H1 (cell line): ENCODE measurements around the gene RNASE11. TPM values are rescaled to one million over a fixed set of nuclear protein-coding genes. Genes with fewer than 3 reads are reported as not detected.

Experiments
- BRCA1 ChIP-seq: IDR thresholded peaks from 2 replicates; pipeline ENCODE4 v1.6.1; 2012; ENCODE audit warnings: low read depth, low read length, improper control_type of control experiment
- EGR1 ChIP-seq: IDR thresholded peaks from 2 replicates; pipeline ENCODE4 v1.6.1; 2011; ENCODE audit warnings: low read depth, low read length, borderline replicate concordance
- KDM4A ChIP-seq: IDR thresholded peaks from one replicate; pipeline ENCODE4 v1.7.1; 2012; ENCODE audit warnings: low read depth, mild to moderate bottlenecking, moderate library complexity, low read length, inconsistent platforms; ENCODE audit not compliant: severe bottlenecking
- NANOG ChIP-seq: IDR thresholded peaks from 2 replicates; pipeline ENCODE4 v1.6.1; 2011; ENCODE audit warnings: low read length, low read depth, mild to moderate bottlenecking, inconsistent platforms; ENCODE audit not compliant: insufficient read depth, poor library complexity, severe bottlenecking
- POLR2AphosphoS5 ChIP-seq: IDR thresholded peaks from 2 replicates; pipeline ENCODE4 v1.6.1; 2011; ENCODE audit warnings: low read depth, low read length
- POU5F1 ChIP-seq: IDR thresholded peaks from 2 replicates; pipeline ENCODE4 v1.6.1; 2011; ENCODE audit warnings: low read depth, mild to moderate bottlenecking, low read length, moderate library complexity
- SAP30 ChIP-seq: fragments of 300-600 bp; sonication (generic); IDR thresholded peaks from 2 replicates; pipeline ENCODE4 v1.7.1; 2012; ENCODE audit warnings: low read length, moderate library complexity, mild to moderate bottlenecking, inconsistent platforms; ENCODE audit not compliant: insufficient read depth, insufficient replicate concordance
- SP4 ChIP-seq: IDR thresholded peaks from 2 replicates; pipeline ENCODE4 v1.6.1; 2012; ENCODE audit warnings: low read length, inconsistent platforms
- polyA plus RNA-seq, 7 experiments: library from polyadenylated mRNA; depleted of rRNA in 3 of 7; stranded (reverse) in 5 of 7; unstranded in 2 of 7; fragments of >200 nt in 5 of 7; fragments of 200-250 nt in 2 of 7; gene quantifications; 1 replicate in 5 of 7; 2 replicates in 1 of 7; 4 replicates in 1 of 7; pipeline versions ENCODE4 v1.2.1 to v1.2.3, GENCODE V29; 2011 to 2013; ENCODE audit warnings: missing spikeins in 2 of 7, mixed read lengths in 2 of 7
- total RNA-seq: library from RNA; stranded (reverse); fragmentation: NEBNext Ultra II Directional; extraction: Animal tissue kit (Norgen Biotek cat#: 25700); gene quantifications from 2 replicates; pipeline ENCODE4 v1.2.1, GENCODE V29; 2021
- TF ChIP-seq, protein P1 (sequence below): IDR thresholded peaks from 2 replicates; pipeline ENCODE4 v1.6.1; 2011; ENCODE audit warnings: low read depth, mild to moderate bottlenecking, low read length; ENCODE audit not compliant: insufficient read depth

RNASE11 gene
- total and polyA plus RNA-seq, 2 of the 8 experiments (the other 6 are each of a cell fraction or from before 2014, with no cell fraction given), result not detected

DNA sequence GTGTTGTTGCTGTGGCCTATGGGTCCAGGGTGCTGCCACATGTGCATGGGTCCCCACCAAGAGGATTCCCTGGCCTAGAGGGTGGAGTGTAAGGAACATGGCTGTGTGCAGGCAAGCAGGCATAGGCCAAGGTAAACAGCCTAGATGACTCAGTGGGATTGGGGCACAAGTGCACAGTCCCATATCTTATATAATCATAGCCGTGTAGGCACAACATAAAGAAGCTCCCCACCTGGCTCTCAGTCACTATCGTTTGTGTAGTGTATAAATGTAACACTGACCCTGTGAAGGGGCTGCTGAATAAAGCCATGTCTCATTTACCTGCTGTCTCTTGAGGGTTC, 19.1 kb upstream of the RNASE11 start (continued):
- TF ChIP-seq NANOG (no peak), SAP30 (no peak), POLR2AphosphoS5 (no peak), POU5F1 (no peak), KDM4A (no peak), BRCA1 (no peak), SP4 (no peak), EGR1 (no peak)
- TF ChIP-seq, protein P1, sequence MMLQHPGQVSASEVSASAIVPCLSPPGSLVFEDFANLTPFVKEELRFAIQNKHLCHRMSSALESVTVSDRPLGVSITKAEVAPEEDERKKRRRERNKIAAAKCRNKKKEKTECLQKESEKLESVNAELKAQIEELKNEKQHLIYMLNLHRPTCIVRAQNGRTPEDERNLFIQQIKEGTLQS, result no peak
